OCI-LY1 (cell line): Measurements from ENCODE around the gene TREM2.

Experiments used
- H2AFZ ChIP-seq: fragments of 200-600 bp; sonication (generic), shearing (Covaris generic); 2 replicates; pipeline ENCODE4 v1.6.0; 2014; ENCODE audit warnings: antibody characterized with exemption, mild to moderate bottlenecking, low read length
- H3F3A ChIP-seq: fragments of 200-600 bp; sonication (generic), shearing (Covaris generic); 2 replicates; pipeline ENCODE4 v1.6.0; 2014; ENCODE audit warnings: mild to moderate bottlenecking, antibody characterized with exemption, low read length, moderate library complexity; ENCODE audit not compliant: insufficient read depth
- H3K27ac ChIP-seq: fragments of 200-600 bp; sonication (generic); 2 replicates; pipeline ENCODE4 v1.5.1; 2014; ENCODE audit warnings: low read length, mixed run types, mild to moderate bottlenecking, low read depth; ENCODE audit not compliant: poor library complexity, severe bottlenecking
- H3K27me3 ChIP-seq: fragments of 200-600 bp; sonication (generic); 2 replicates; pipeline ENCODE4 v1.6.0; 2014; ENCODE audit warnings: antibody characterized with exemption, mild to moderate bottlenecking, low read length, moderate library complexity; ENCODE audit not compliant: insufficient read depth
- H3K36me3 ChIP-seq: fragments of 200-600 bp; sonication (generic); 2 replicates; pipeline ENCODE4 v1.6.1; 2014; ENCODE audit warnings: mild to moderate bottlenecking, antibody characterized with exemption, low read length, moderate library complexity, mixed read lengths; ENCODE audit not compliant: insufficient read depth
- H3K4me1 ChIP-seq: fragments of 200-600 bp; sonication (generic); 2 replicates; pipeline ENCODE4 v1.5.1; 2014; ENCODE audit warnings: mild to moderate bottlenecking, low read length, moderate library complexity; ENCODE audit not compliant: insufficient read depth, severe bottlenecking
- H3K4me2 ChIP-seq: fragments of 200-600 bp; sonication (generic), shearing (Covaris generic); 2 replicates; pipeline ENCODE4 v1.6.1; 2014; ENCODE audit warnings: low read length
- H3K4me3 ChIP-seq: fragments of 200-600 bp; sonication (generic); 2 replicates; pipeline ENCODE4 v1.5.1; 2014; ENCODE audit warnings: low read length, low read depth, mild to moderate bottlenecking, mixed read lengths; ENCODE audit not compliant: poor library complexity, severe bottlenecking
- H3K79me2 ChIP-seq: fragments of 200-600 bp; shearing (Covaris generic); 2 replicates; pipeline ENCODE4 v1.6.1; 2016; ENCODE audit warnings: mixed run types, low read length, mixed read lengths; ENCODE audit not compliant: insufficient read depth
- H3K9ac ChIP-seq: fragments of 200-600 bp; sonication (generic), shearing (Covaris generic); 2 replicates; pipeline ENCODE4 v1.6.1; 2014; ENCODE audit warnings: mild to moderate bottlenecking, low read length, mixed read lengths
- H3K9me2 ChIP-seq: fragments of 200-600 bp; sonication (generic), shearing (Covaris generic); 2 replicates; pipeline ENCODE4 v1.6.1; 2014; ENCODE audit warnings: low read depth, mild to moderate bottlenecking, low read length, mixed read lengths
- H3K9me3 ChIP-seq: fragments of 200-600 bp; shearing (Covaris generic); 2 replicates; pipeline ENCODE4 v1.6.1; 2014; ENCODE audit warnings: low read length, mixed read lengths
- H4K20me1 ChIP-seq: fragments of 200-600 bp; sonication (generic), shearing (Covaris generic); 2 replicates; pipeline ENCODE4 v1.6.0; 2016; ENCODE audit warnings: mild to moderate bottlenecking, low read length; ENCODE audit not compliant: insufficient read depth
- EZH2 ChIP-seq: fragments of 200-600 bp; sonication (generic), shearing (Covaris generic); IDR thresholded peaks from 2 replicates; pipeline ENCODE4 v1.8.0; 2017; ENCODE audit warnings: borderline replicate concordance, mixed run types, mild to moderate bottlenecking, antibody characterized with exemption, low read length, moderate library complexity, mixed read lengths
- TF ChIP-seq, protein P1 (sequence below): fragments of 200-600 bp; sonication (generic), shearing (Covaris generic); IDR thresholded peaks from 2 replicates; pipeline ENCODE4 v1.5.1; 2017; ENCODE audit warnings: mild to moderate bottlenecking, antibody characterized with exemption, low read length, moderate library complexity, mixed read lengths

Gene TREM2

GRCh38 chr6:41153451-41153850 lies 9.5 kb downstream of the TREM2 start:
- Histone ChIP-seq H3K27ac (no peak overlapping the region), H3K36me3 (no peaks in the 10 kb centered on the region), H3K4me1 (no peaks in the 10 kb centered on the region), H3K9ac (no peak overlapping the region), H3K4me2 (no peak overlapping the region), H4K20me1 (no peaks in the 10 kb centered on the region), H2AFZ (no peak overlapping the region), H3F3A (no peaks in the 10 kb centered on the region), H3K9me3 (no peaks in the 10 kb centered on the region), H3K27me3 (no peaks in the 10 kb centered on the region), H3K79me2 (no peaks in the 10 kb centered on the region), H3K9me2 (no peaks in the 10 kb centered on the region), H3K4me3 (no peak overlapping the region)
- no peak for TF ChIP-seq EZH2
- TF ChIP-seq, protein P1, sequence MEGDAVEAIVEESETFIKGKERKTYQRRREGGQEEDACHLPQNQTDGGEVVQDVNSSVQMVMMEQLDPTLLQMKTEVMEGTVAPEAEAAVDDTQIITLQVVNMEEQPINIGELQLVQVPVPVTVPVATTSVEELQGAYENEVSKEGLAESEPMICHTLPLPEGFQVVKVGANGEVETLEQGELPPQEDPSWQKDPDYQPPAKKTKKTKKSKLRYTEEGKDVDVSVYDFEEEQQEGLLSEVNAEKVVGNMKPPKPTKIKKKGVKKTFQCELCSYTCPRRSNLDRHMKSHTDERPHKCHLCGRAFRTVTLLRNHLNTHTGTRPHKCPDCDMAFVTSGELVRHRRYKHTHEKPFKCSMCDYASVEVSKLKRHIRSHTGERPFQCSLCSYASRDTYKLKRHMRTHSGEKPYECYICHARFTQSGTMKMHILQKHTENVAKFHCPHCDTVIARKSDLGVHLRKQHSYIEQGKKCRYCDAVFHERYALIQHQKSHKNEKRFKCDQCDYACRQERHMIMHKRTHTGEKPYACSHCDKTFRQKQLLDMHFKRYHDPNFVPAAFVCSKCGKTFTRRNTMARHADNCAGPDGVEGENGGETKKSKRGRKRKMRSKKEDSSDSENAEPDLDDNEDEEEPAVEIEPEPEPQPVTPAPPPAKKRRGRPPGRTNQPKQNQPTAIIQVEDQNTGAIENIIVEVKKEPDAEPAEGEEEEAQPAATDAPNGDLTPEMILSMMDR = no peak

DNA sequence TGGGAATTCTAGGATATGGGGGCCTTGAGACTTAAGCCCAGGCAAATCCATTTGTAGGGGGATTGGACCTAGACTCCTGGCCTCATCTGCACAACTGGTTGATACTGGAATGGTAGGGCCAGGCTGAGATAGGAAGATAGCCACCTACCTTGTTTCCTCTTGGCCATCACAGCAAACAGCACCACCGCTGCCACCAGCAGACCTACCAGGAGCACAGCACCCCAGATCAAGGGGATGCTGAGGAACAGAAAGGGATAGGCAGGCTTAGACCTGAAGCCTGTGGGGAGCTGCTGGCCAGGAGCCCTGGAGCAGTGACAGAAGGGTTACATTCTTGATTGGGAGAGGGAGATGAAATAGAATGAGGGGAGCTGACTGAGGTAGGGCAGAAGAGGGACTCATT lies 12.2 kb downstream of the TREM2 start:
- H3K4me3 ChIP-seq = no peak overlapping the region
- TF ChIP-seq, protein P1 = no peak
- TF ChIP-seq EZH2 = no peak
- no peak overlapping the region for H2AFZ ChIP-seq
- no peak overlapping the region for H3K4me2 ChIP-seq
- H3K4me1 ChIP-seq = no peaks in the 10 kb centered on the region
- no peaks in the 10 kb centered on the region for H3K9me2 ChIP-seq
- H3K79me2 ChIP-seq = no peaks in the 10 kb centered on the region
- no peaks in the 10 kb centered on the region for H3K27me3 ChIP-seq
- H4K20me1 ChIP-seq = no peaks in the 10 kb centered on the region
- H3K27ac ChIP-seq = no peak overlapping the region
- no peaks in the 10 kb centered on the region for H3F3A ChIP-seq
- no peaks in the 10 kb centered on the region for H3K9me3 ChIP-seq
- H3K36me3 ChIP-seq = no peaks in the 10 kb centered on the region
- H3K9ac ChIP-seq = no peak overlapping the region

DNA sequence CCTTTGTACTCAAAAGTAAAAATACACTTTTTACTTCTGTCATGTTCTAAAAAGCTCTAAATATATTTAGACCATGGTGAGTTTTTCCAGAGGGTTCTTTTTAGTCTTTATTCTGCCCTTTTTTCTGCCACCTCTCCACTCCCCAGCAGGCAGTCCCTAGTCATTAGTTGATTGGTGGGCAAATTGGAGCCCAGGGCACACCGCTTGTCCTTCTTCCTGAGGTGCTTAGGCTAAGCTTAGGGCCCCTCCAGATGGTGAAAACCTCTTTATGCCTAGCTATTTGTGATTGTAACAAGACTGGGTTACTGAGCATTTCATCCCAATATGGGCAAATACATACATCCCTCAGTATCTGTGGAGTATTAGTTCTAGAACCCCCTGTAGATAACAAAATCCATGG lies 15.0 kb downstream of the TREM2 start:
- H4K20me1 ChIP-seq = no peaks in the 10 kb centered on the region
- no peak overlapping the region for H3K9ac ChIP-seq
- no peak overlapping the region for H2AFZ ChIP-seq
- no peaks in the 10 kb centered on the region for H3K9me2 ChIP-seq
- H3K27ac ChIP-seq = no peak overlapping the region
- H3K4me1 ChIP-seq = no peaks in the 10 kb centered on the region
- TF ChIP-seq EZH2 = no peak
- TF ChIP-seq, protein P1 = no peak
- no peaks in the 10 kb centered on the region for H3F3A ChIP-seq
- H3K9me3 ChIP-seq = no peaks in the 10 kb centered on the region
- no peaks in the 10 kb centered on the region for H3K36me3 ChIP-seq
- no peaks in the 10 kb centered on the region for H3K27me3 ChIP-seq
- H3K4me3 ChIP-seq = no peak overlapping the region
- no peak overlapping the region for H3K4me2 ChIP-seq
- H3K79me2 ChIP-seq = no peaks in the 10 kb centered on the region
